GM20000 (cell line): ENCODE measurements around the gene CDH12.
"Not testable (repeated sequence)": the region's sequence is repeated elsewhere in the genome, so short reads cannot be mapped to it uniquely, and the experiment has no call there.

Experiments used
- DNase-seq: peaks from one replicate; pipeline ENCODE4 v3.0.0; 2012; ENCODE audit warnings: low spot score
- CTCF ChIP-seq: IDR thresholded peaks from 2 replicates; pipeline ENCODE4 v1.5.1; 2012; ENCODE audit warnings: mild to moderate bottlenecking, control low read depth; ENCODE audit errors: extremely low read depth, missing control alignments

The CDH12 gene

GRCh38 chr5:22245770-22246169, 607.4 kb downstream of the CDH12 start:
- TF ChIP-seq CTCF = no peak

GRCh38 chr5:22242532-22242931, 610.6 kb downstream of the CDH12 start:
- no peak for TF ChIP-seq CTCF
- DNase-seq = no peak

More at GRCh38 chr5:22245770-22246169, 607.4 kb downstream of the CDH12 start:
- DNase-seq = no peak

- DNase-seq = no peak
- TF ChIP-seq CTCF = no peak
These were observed 615.1 kb downstream of the CDH12 start for GRCh38 chr5:22238047-22238446.

GRCh38 chr5:22226423-22226822, 626.7 kb downstream of the CDH12 start:
- no peak for TF ChIP-seq CTCF
- DNase-seq = no peak

- DNase-seq = no peak
- no peak for TF ChIP-seq CTCF
These were observed 630.1 kb downstream of the CDH12 start for GRCh38 chr5:22223079-22223478.

GRCh38 chr5:22213703-22214495, 639.2 kb downstream of the CDH12 start:
- DNase-seq = not testable (repeated sequence)

- not testable (repeated sequence) for DNase-seq
These were observed 640.7 kb downstream of the CDH12 start for GRCh38 chr5:22212254-22212991.

- DNase-seq = not testable (repeated sequence)
These were observed 644.7 kb downstream of the CDH12 start for GRCh38 chr5:22208463-22208862.

GRCh38 chr5:22188651-22189050, 664.5 kb downstream of the CDH12 start:
- DNase-seq = not testable (repeated sequence)

GRCh38 chr5:22187632-22188228, 665.4 kb downstream of the CDH12 start:
- not testable (repeated sequence) for DNase-seq

GRCh38 chr5:22169226-22169625, 683.9 kb downstream of the CDH12 start:
- DNase-seq = not testable (repeated sequence)

- DNase-seq = not testable (repeated sequence)
These were observed 684.4 kb downstream of the CDH12 start for GRCh38 chr5:22168704-22169103.

GRCh38 chr5:22165931-22166330, 687.2 kb downstream of the CDH12 start:
- DNase-seq = not testable (repeated sequence)
